Kidney epithelial cell (primary cell): ENCODE measurements around the gene COA1. TPM values are rescaled to one million over a fixed set of nuclear protein-coding genes. Genes with fewer than 3 reads are reported as not detected.

Experiments used
- DNase-seq: peaks from one replicate; pipeline ENCODE4 v3.0.0-alpha.2; 2010; ENCODE audit warnings: low read depth
- H3K27me3 ChIP-seq: 2 replicates; pipeline ENCODE4 v1.6.0; 2011; ENCODE audit warnings: low read length; ENCODE audit not compliant: control insufficient read depth, insufficient read depth
- H3K36me3 ChIP-seq: 2 replicates; pipeline ENCODE4 v1.5.1; 2011; ENCODE audit warnings: low read length; ENCODE audit not compliant: control insufficient read depth, insufficient read depth
- H3K4me3 ChIP-seq: 2 replicates; pipeline ENCODE4 v1.5.1; 2011; ENCODE audit warnings: low read depth, mild to moderate bottlenecking, control low read depth, low read length
- total RNA-seq: library from RNA; depleted of rRNA; stranded (reverse); fragments of >200 nt; gene quantifications from 2 replicates; pipeline ENCODE4 v1.2.3, GENCODE V29; 2015
- TF ChIP-seq, protein P1 (sequence below): IDR thresholded peaks from 2 replicates; pipeline ENCODE4 v1.5.1; 2011; ENCODE audit warnings: mild to moderate bottlenecking, moderate library complexity, low read length, control low read depth, inconsistent platforms; ENCODE audit not compliant: insufficient read depth, poor library complexity, severe bottlenecking

Gene COA1
- total RNA-seq, 1 donor from 2014 or later = 67.1 TPM

DNA sequence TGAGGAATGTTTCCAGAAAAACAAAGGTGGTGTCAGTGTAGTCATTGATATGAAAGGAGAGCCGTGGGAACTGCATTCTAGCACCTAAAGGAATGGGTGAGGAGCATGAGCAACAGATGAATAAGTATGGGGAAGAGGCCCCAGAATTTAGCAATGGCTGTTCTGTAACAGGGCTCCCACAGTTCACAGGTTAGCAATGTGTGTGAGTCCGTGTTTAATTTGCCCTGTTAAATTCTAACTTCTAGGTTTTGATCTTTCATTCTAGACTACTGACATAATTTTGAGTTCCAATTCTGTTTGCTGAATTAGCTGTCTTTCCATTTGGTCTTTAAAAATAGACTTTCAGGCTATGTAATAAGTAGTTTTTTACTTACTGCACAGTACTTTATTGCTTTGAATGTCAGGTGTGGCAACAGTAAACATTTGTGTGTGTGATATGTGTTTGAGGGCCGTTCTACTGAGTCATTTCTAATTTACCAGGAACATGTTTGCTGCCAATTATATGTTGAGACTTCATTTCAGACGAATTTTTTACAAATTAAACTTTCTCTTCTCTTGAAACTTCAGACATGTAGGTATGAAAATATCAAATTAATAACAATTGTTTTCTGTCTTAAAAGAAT, 137.7 kb downstream of the COA1 start:
- no peaks in the 10 kb centered on the region for H3K27me3 ChIP-seq
- no peaks in the 10 kb centered on the region for H3K36me3 ChIP-seq
- H3K4me3 ChIP-seq = no peak overlapping the region
- TF ChIP-seq, protein P1, sequence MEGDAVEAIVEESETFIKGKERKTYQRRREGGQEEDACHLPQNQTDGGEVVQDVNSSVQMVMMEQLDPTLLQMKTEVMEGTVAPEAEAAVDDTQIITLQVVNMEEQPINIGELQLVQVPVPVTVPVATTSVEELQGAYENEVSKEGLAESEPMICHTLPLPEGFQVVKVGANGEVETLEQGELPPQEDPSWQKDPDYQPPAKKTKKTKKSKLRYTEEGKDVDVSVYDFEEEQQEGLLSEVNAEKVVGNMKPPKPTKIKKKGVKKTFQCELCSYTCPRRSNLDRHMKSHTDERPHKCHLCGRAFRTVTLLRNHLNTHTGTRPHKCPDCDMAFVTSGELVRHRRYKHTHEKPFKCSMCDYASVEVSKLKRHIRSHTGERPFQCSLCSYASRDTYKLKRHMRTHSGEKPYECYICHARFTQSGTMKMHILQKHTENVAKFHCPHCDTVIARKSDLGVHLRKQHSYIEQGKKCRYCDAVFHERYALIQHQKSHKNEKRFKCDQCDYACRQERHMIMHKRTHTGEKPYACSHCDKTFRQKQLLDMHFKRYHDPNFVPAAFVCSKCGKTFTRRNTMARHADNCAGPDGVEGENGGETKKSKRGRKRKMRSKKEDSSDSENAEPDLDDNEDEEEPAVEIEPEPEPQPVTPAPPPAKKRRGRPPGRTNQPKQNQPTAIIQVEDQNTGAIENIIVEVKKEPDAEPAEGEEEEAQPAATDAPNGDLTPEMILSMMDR = no peak
- no peak for DNase-seq

DNA sequence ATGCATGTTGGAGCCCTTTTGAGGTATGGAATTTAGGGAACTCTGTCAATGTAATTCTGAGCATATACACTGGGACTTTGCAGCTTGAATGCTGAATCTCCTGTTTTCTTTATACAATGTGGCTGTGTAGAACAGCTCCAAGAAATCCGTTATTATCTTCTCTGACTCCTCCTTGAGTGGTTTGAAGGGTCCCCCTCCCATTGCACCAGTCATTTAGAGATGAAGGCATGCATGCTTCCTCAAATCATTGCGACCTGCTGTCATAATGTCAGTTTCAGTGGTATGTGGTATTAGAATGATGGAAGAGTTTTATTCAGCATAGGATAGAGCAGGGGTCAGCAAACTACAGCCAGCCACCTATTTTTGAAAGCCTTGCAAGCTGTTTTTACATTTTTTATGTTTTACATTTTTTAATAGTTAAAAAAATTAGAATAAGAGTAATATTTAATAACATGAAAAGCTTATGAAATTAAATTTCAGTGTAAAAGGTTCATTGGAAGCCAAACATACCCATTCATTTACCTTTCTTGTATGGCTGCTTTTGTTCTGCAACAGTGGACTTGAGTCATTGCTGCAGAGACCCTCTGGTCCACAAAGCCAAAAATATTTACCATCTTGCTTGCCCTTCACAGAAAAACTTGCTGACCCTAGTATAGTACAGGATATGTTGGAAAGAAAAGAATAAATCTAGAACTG, 138.3 kb downstream of the COA1 start:
- Histone ChIP-seq H3K27me3 (no peaks in the 10 kb centered on the region), H3K36me3 (no peaks in the 10 kb centered on the region), H3K4me3 (no peak overlapping the region)
- DNase-seq = no peak
- TF ChIP-seq, protein P1 = no peak

DNA sequence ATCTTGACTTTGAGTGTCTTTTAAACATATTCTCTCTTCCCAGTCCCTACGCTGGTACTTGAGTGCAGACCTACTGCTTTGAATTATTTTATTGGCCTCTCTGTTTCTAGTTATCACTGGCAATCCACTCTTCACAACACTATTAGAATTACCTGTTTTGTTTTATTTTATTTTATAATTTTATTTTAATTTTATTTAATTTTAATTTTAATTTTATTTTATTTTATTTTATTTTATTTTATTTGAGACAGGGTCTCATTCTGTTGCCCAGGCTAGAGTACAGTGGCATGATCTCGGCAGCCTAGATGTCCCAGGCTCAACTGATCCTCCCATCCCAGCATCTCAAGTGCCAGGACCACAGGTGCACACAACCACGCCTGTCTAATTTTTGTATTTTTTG, 139.6 kb downstream of the COA1 start:
- no peak overlapping the region for H3K4me3 ChIP-seq
- H3K27me3 ChIP-seq = no peaks in the 10 kb centered on the region
- TF ChIP-seq, protein P1 = no peak
- no peak for DNase-seq
- H3K36me3 ChIP-seq = no peaks in the 10 kb centered on the region

Other genes starting within 250 kb of the COA1 start
- gene STK17A, start 146.4 kb downstream of the COA1 start, total RNA-seq = 12.8 and 14.0 TPM in 2 replicates
- gene BLVRA, start 29.2 kb upstream of the COA1 start, total RNA-seq = 47.1 and 60.2 TPM in 2 replicates
- gene MRPS24, start 140.0 kb upstream of the COA1 start, total RNA-seq = 142 and 168 TPM in 2 replicates
- gene URGCP, start 177.1 kb upstream of the COA1 start, total RNA-seq = 30.0 and 30.1 TPM in 2 replicates
- gene UBE2D4, start 196.9 kb upstream of the COA1 start, total RNA-seq = 27.4 and 34.0 TPM in 2 replicates